Left ventricle myocardium inferior (tissue), 1 donor: ENCODE measurements around the gene AREL1. TPM values are rescaled to one million over a fixed set of nuclear protein-coding genes. Genes with fewer than 3 reads are reported as not detected.

Experiments used
- DNase-seq: peaks from one replicate; pipeline ENCODE4 v3.0.0-alpha.2; 2020
- H3K27ac ChIP-seq: fragments of 200-600 bp; replicated peaks from 2 replicates; pipeline ENCODE4 v1.8.0; 2021
- H3K27me3 ChIP-seq: fragments of 200-600 bp; 2 replicates; pipeline ENCODE4 v1.8.0; 2021; ENCODE audit warnings: low read depth
- H3K36me3 ChIP-seq: fragments of 200-600 bp; 2 replicates; pipeline ENCODE4 v1.8.0; 2021
- H3K4me1 ChIP-seq: fragments of 200-600 bp; 2 replicates; pipeline ENCODE4 v1.8.0; 2021
- H3K4me3 ChIP-seq: fragments of 200-600 bp; 2 replicates; pipeline ENCODE4 v1.8.0; 2021; ENCODE audit warnings: mild to moderate bottlenecking, moderate library complexity
- H3K9me3 ChIP-seq: fragments of 200-600 bp; replicated peaks from 2 replicates; pipeline ENCODE4 v1.8.0; 2021
- intact Hi-C: fragments of 100-400 bp; cut with micrococcal nuclease; formaldehyde crosslinking; loops from one replicate; pipeline ENCODE4 v1.11.0; 2022
- total RNA-seq: library from RNA; stranded (reverse); fragmentation: NEBNext Ultra II Directional; extraction: Animal tissue kit (Norgen Biotek cat#: 25700); gene quantifications from one replicate; pipeline ENCODE4 v1.2.1, GENCODE V29; 2021
- TF ChIP-seq, protein P1 (sequence below): fragments of 200-600 bp; IDR thresholded peaks from 2 replicates; pipeline ENCODE4 v1.8.0; 2021; ENCODE audit warnings: antibody characterized with exemption, mild to moderate bottlenecking, borderline replicate concordance
- donor health status: DM: no; HTN: yes; CAD: no; lungs with severe emphysema.

AREL1 gene
- total RNA-seq, 1 donor from 2014 or later = 23.7 TPM

DNA sequence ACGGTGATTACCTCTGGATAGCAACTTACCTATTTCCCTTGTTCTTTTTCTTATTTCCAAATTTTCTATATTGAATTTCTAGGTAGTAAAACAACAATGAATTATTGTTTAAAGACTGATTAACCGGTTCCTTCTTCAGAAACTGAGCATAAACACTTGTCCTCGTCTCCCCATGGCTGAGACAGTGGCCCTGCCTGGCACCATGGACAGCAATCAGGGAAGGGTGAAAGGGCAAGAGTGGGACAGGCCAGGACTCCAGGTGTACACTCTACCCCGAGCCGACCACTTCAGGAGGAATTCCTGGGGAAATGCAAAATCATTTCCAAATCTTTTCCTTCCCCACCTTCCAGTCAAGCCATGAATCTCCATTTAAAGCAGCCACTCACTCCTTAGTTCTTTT is 52.0 kb downstream of the AREL1 start:
- Histone ChIP-seq H3K4me1 (peaks cover 43% of the 10 kb centered on the region), H3K36me3 (peaks cover 59% of the 10 kb centered on the region), H3K27me3 (no peaks in the 10 kb centered on the region), H3K4me3 (no peak overlapping the region), H3K9me3 (no peaks in the 10 kb centered on the region), H3K27ac (peak overlapping the region; percentile 81)
- intact Hi-C loops = no loop called here
- no peak for DNase-seq
- TF ChIP-seq, protein P1, sequence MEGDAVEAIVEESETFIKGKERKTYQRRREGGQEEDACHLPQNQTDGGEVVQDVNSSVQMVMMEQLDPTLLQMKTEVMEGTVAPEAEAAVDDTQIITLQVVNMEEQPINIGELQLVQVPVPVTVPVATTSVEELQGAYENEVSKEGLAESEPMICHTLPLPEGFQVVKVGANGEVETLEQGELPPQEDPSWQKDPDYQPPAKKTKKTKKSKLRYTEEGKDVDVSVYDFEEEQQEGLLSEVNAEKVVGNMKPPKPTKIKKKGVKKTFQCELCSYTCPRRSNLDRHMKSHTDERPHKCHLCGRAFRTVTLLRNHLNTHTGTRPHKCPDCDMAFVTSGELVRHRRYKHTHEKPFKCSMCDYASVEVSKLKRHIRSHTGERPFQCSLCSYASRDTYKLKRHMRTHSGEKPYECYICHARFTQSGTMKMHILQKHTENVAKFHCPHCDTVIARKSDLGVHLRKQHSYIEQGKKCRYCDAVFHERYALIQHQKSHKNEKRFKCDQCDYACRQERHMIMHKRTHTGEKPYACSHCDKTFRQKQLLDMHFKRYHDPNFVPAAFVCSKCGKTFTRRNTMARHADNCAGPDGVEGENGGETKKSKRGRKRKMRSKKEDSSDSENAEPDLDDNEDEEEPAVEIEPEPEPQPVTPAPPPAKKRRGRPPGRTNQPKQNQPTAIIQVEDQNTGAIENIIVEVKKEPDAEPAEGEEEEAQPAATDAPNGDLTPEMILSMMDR = no peak

DNA sequence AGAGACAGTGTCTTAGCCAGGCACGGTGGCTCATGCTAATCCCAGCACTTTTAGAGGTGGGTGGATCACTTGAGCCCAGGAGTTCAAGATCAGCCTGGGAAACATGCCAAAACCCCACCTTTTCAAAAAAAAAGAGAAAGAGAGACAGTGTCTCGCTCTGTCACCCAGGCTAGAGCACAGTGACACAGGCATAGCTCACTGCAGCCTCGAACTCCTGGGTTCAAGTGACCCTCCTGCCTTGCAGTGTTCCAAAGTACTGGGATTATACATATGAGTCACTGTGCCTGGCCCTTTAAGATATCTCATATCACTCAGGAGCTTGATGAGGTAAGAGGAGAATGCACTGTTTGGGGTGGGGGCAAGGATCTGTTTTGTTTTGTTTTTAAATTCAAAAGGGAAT is 52.7 kb downstream of the AREL1 start:
- TF ChIP-seq, protein P1 = no peak
- Histone ChIP-seq H3K27ac (peak overlapping the region; percentile 9), H3K4me1 (peaks cover 43% of the 10 kb centered on the region)

DNA sequence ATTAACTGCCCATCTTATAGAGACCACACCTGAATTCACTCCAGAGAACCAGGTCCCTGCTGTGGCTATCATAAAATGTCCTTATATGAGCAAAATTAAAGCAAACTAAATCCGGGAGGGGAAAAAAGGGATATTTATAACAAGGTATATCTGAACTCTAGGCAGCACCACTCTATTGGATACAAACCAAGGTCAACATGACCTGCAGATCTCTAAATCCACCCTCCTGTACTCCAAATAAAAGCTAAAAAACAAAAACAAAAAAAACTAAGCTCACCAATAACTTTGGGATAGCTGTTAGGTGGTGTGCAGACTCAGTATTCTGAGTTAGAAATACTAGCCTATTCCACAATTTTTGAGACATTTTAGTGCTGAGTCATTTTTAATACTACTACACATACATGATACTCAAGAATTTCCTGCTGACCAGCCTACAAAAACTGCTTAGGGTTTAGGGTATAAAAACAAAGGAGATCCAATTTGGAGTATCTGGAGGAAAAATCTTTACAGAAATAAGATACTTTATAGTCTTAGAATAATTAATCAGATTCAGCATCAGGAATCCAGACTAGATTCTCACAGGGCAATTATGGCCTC is 54.2 kb downstream of the AREL1 start:
- H3K4me1 ChIP-seq = peaks cover 31% of the 10 kb centered on the region
- H3K4me3 ChIP-seq = no peak overlapping the region
- intact Hi-C loops = no loop called here
- H3K36me3 ChIP-seq = peaks cover 45% of the 10 kb centered on the region
- H3K27me3 ChIP-seq = no peaks in the 10 kb centered on the region
- no peaks in the 10 kb centered on the region for H3K9me3 ChIP-seq
- TF ChIP-seq, protein P1 = no peak
- no peak for DNase-seq
- no peak overlapping the region for H3K27ac ChIP-seq

More for the DNA sequence above, 52.7 kb downstream of the AREL1 start:
- no peaks in the 10 kb centered on the region for H3K9me3 ChIP-seq
- intact Hi-C loops = no loop called here
- H3K36me3 ChIP-seq = peaks cover 54% of the 10 kb centered on the region
- DNase-seq = no peak
- H3K27me3 ChIP-seq = no peaks in the 10 kb centered on the region
- no peak overlapping the region for H3K4me3 ChIP-seq

DNA sequence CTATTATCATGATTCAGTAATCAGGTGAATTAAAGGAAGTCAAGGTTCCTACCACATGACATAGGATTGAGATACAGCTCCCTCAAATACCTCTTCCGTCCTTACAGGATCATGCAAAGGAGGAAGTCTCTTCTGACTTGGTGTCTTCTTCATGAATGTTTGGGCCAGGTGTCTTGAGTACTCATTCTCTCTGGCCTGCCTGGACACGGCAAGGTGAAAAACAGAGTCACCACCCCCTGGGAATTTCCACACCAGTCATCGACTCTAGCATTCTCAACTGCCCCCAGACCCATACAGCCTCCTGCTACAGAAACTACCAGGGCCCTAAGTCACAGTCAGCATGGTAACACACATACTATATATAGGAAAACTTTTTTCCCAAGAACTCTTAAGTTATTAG is 55.9 kb downstream of the AREL1 start:
- H3K4me3 ChIP-seq = no peak overlapping the region
- no peaks in the 10 kb centered on the region for H3K9me3 ChIP-seq
- TF ChIP-seq, protein P1 = no peak
- peaks cover 36% of the 10 kb centered on the region for H3K36me3 ChIP-seq
- intact Hi-C loops = no loop called here
- H3K27me3 ChIP-seq = no peaks in the 10 kb centered on the region
- H3K4me1 ChIP-seq = peaks cover 14% of the 10 kb centered on the region
- H3K27ac ChIP-seq = no peak overlapping the region
- DNase-seq = no peak

DNA sequence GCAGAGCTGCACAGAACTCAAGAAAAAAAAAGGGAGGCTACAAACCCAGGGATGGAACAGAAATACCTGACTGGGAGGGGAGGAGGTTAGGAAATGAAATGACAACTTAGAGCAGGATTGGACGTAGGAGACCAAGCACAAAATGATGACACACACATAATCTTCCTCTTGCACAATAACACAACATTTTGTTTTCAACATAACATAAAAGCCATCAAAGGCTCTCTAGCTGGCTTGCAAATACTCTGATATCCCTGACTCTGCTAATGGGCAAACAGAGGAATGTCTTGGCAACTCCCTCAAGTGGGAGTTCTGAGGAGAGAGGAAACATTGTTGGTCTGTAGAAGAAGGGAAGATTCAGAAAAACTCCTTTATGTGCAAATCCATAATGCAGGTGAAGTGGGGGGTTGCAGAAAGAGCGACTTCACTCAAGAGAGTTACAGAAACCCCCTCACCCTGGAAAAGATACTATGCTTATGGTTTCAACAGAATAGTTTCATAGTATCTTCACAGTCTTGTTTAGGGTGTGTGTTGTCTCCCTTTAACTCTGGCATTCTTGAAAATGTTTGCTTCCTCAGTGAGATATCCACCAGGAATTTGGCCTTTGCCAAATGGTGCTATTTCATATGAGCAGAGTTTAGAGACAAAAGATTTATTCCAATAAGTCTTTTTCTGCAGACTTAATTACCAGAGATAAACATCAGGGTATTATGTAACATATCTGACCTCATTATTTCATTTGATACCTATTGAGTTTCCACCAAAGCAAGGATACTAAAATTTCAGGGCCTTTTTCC is 57.1 kb downstream of the AREL1 start:
- no peaks in the 10 kb centered on the region for H3K9me3 ChIP-seq
- TF ChIP-seq, protein P1 = no peak
- no peak overlapping the region for H3K4me3 ChIP-seq
- peaks cover 26% of the 10 kb centered on the region for H3K36me3 ChIP-seq
- H3K27me3 ChIP-seq = no peaks in the 10 kb centered on the region
- peaks cover 3% of the 10 kb centered on the region for H3K4me1 ChIP-seq
- no peak for DNase-seq
- intact Hi-C loops = no loop called here
- H3K27ac ChIP-seq = no peak overlapping the region
